GF-D8 (cell line): ENCODE results near the gene SUPT3H.
"Not testable (repeated sequence)": the region's sequence is repeated elsewhere in the genome, so short reads cannot be mapped to it uniquely, and the experiment has no call there.

Source experiments
- DNase-seq: peaks from one replicate; lab custom pipeline; 2025; lab: John Stamatoyannopoulos, UW

Gene SUPT3H

GRCh38 chr6:45323656-45324224 lies 54.0 kb downstream of the SUPT3H start:
- DNase-seq: no peak

- DNase-seq: no peak
These were observed 57.4 kb downstream of the SUPT3H start for GRCh38 chr6:45320349-45320748.

GRCh38 chr6:45314146-45314545 lies 63.6 kb downstream of the SUPT3H start:
- no peak for DNase-seq

- DNase-seq: no peak
These were observed 67.5 kb downstream of the SUPT3H start for GRCh38 chr6:45310118-45310788.

- DNase-seq: no peak
These were observed 72.2 kb downstream of the SUPT3H start for GRCh38 chr6:45305546-45305945.

GRCh38 chr6:45302832-45303231 lies 74.9 kb downstream of the SUPT3H start:
- DNase-seq: no peak

GRCh38 chr6:45301348-45302142 lies 76.2 kb downstream of the SUPT3H start:
- DNase-seq: no peak

- no peak for DNase-seq
These were observed 77.0 kb downstream of the SUPT3H start for GRCh38 chr6:45300736-45301135.

- DNase-seq: no peak
These were observed 78.6 kb downstream of the SUPT3H start for GRCh38 chr6:45299096-45299581.

GRCh38 chr6:45297320-45297719 lies 80.4 kb downstream of the SUPT3H start:
- no peak for DNase-seq

- not testable (repeated sequence) for DNase-seq
These were observed 83.6 kb downstream of the SUPT3H start for GRCh38 chr6:45294065-45294701.

- DNase-seq: no peak
These were observed 84.4 kb downstream of the SUPT3H start for GRCh38 chr6:45293306-45293705.

GRCh38 chr6:45289751-45290514 lies 87.8 kb downstream of the SUPT3H start:
- no peak for DNase-seq

- not testable (repeated sequence) for DNase-seq
These were observed 91.0 kb downstream of the SUPT3H start for GRCh38 chr6:45286707-45287106.

GRCh38 chr6:45278367-45278766 lies 99.4 kb downstream of the SUPT3H start:
- DNase-seq: no peak

- not testable (repeated sequence) for DNase-seq
These were observed 100.0 kb downstream of the SUPT3H start for GRCh38 chr6:45277741-45278140.

GRCh38 chr6:45275358-45275757 lies 102.4 kb downstream of the SUPT3H start:
- DNase-seq: no peak

- no peak for DNase-seq
These were observed 105.1 kb downstream of the SUPT3H start for GRCh38 chr6:45272626-45273025.

- no peak for DNase-seq
These were observed 112.5 kb downstream of the SUPT3H start for GRCh38 chr6:45265246-45265645.

- DNase-seq: no peak
These were observed 117.0 kb downstream of the SUPT3H start for GRCh38 chr6:45260696-45261095.
